ENCODE results near the gene SPEG. TPM values are rescaled to one million over a fixed set of nuclear protein-coding genes. Genes with fewer than 3 reads are reported as not detected.

The SPEG gene
- total and polyA plus RNA-seq, 2 of the 13 experiments (the other 11 are each of a cell fraction or from before 2014, with no cell fraction given), result 0.18 to 0.24 TPM

DNA sequence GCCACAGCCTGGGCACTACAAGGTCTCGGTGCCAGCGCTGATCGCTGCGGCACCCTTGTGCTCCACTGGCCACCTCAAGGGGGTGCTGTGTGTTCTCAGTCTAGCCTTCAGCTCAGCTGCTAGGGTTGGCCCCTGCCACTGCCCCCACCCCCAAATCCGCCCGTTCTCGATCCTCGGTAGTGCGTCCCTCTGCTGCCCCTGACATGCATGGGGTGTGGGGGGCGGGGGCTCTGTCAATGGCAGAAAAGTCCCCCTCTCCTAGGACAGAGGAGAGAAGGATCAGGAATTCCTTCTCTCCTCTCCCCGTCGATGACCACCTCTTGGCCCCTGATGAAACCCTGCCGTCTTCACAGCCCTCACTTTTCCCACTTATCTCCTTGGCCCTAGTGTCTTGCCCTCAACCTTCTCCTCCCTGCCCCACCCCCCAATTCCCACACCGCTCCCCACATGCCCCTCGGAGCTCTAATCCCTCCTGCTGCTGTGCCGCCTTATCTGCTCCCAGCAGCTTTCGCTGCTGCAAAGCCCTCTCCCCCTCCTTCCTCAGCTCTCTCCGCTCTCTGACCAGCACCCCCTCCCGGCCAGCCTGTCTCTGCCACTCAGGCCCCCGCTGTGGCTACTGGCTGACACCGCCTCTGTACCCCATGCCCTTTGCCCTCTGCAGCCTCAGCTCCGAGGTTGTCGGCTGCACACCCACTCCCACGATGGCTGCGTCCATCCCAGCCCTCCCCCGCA lies 75.3 kb downstream of the SPEG start (continued):
- TF ChIP-seq SPEN (CRISPR knock-in tag; IDR thresholded peaks at IDR 0.05; ENCODE audit: low read depth) (peak; percentile 42; the same call in 1 of the 2 replicates), RELA (CRISPR knock-in tag; IDR thresholded peaks at IDR 0.05) (no peak), ZNF232 (CRISPR knock-in tag; IDR thresholded peaks at IDR 0.05; ENCODE audit: borderline replicate concordance) (no peak), ZNF777 (CRISPR knock-in tag; IDR thresholded peaks at IDR 0.05) (peak; percentile 90), ZNF703 (CRISPR knock-in tag; IDR thresholded peaks at IDR 0.05; ENCODE audit: borderline replicate concordance) (no peak), PAF1 (CRISPR knock-in tag; IDR thresholded peaks at IDR 0.05) (no peak), ZNF577 (CRISPR knock-in tag; IDR thresholded peaks at IDR 0.05; ENCODE audit: borderline replicate concordance, low read depth) (no peak), ZNF550 (CRISPR knock-in tag; IDR thresholded peaks at IDR 0.05; ENCODE audit: borderline replicate concordance) (no peak), SNAI1 (CRISPR knock-in tag; IDR thresholded peaks at IDR 0.05; ENCODE audit: borderline replicate concordance) (no peak; the same call in 1 of the 2 replicates), ZZZ3 (CRISPR knock-in tag; IDR thresholded peaks at IDR 0.05; ENCODE audit: borderline replicate concordance) (0 out of 2 replicates have a peak, but pooled peaks have one; percentile 22), NKX3-1 (CRISPR knock-in tag; IDR thresholded peaks at IDR 0.05) (no peak), SMARCC2 (IDR thresholded peaks at IDR 0.05) (no peak), ZNF782 (CRISPR knock-in tag; IDR thresholded peaks at IDR 0.05; ENCODE audit: borderline replicate concordance) (0 out of 2 replicates have a peak, but pooled peaks have one; percentile 18), SP5 (CRISPR knock-in tag; IDR thresholded peaks at IDR 0.05; ENCODE audit: borderline replicate concordance, low read depth) (no peak)
- TF ChIP-seq, protein P1, sequence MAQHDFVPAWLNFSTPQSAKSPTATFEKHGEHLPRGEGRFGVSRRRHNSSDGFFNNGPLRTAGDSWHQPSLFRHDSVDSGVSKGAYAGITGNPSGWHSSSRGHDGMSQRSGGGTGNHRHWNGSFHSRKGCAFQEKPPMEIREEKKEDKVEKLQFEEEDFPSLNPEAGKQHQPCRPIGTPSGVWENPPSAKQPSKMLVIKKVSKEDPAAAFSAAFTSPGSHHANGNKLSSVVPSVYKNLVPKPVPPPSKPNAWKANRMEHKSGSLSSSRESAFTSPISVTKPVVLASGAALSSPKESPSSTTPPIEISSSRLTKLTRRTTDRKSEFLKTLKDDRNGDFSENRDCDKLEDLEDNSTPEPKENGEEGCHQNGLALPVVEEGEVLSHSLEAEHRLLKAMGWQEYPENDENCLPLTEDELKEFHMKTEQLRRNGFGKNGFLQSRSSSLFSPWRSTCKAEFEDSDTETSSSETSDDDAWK (CRISPR knock-in tag; IDR thresholded peaks at IDR 0.05), result no peak
- TF ChIP-seq, protein P2, sequence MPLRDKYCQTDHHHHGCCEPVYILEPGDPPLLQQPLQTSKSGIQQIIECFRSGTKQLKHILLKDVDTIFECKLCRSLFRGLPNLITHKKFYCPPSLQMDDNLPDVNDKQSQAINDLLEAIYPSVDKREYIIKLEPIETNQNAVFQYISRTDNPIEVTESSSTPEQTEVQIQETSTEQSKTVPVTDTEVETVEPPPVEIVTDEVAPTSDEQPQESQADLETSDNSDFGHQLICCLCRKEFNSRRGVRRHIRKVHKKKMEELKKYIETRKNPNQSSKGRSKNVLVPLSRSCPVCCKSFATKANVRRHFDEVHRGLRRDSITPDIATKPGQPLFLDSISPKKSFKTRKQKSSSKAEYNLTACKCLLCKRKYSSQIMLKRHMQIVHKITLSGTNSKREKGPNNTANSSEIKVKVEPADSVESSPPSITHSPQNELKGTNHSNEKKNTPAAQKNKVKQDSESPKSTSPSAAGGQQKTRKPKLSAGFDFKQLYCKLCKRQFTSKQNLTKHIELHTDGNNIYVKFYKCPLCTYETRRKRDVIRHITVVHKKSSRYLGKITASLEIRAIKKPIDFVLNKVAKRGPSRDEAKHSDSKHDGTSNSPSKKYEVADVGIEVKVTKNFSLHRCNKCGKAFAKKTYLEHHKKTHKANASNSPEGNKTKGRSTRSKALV (CRISPR knock-in tag; IDR thresholded peaks at IDR 0.05), result no peak
- TF ChIP-seq, protein P3, sequence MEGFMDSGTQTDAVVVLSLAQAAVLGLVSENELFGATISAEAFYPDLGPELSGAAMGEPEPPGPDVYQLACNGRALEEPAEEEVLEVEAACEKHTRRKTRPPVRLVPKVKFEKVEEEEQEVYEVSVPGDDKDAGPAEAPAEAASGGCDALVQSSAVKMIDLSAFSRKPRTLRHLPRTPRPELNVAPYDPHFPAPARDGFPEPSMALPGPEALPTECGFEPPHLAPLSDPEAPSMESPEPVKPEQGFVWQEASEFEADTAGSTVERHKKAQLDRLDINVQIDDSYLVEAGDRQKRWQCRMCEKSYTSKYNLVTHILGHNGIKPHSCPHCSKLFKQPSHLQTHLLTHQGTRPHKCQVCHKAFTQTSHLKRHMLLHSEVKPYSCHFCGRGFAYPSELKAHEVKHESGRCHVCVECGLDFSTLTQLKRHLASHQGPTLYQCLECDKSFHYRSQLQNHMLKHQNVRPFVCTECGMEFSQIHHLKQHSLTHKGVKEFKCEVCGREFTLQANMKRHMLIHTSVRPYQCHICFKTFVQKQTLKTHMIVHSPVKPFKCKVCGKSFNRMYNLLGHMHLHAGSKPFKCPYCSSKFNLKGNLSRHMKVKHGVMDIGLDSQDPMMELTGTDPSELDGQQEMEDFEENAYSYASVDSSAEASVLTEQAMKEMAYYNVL (CRISPR knock-in tag; IDR thresholded peaks at IDR 0.05; ENCODE audit: borderline replicate concordance), result 0 out of 2 replicates have a peak, but pooled peaks have one; percentile 45
- TF ChIP-seq, protein P4, sequence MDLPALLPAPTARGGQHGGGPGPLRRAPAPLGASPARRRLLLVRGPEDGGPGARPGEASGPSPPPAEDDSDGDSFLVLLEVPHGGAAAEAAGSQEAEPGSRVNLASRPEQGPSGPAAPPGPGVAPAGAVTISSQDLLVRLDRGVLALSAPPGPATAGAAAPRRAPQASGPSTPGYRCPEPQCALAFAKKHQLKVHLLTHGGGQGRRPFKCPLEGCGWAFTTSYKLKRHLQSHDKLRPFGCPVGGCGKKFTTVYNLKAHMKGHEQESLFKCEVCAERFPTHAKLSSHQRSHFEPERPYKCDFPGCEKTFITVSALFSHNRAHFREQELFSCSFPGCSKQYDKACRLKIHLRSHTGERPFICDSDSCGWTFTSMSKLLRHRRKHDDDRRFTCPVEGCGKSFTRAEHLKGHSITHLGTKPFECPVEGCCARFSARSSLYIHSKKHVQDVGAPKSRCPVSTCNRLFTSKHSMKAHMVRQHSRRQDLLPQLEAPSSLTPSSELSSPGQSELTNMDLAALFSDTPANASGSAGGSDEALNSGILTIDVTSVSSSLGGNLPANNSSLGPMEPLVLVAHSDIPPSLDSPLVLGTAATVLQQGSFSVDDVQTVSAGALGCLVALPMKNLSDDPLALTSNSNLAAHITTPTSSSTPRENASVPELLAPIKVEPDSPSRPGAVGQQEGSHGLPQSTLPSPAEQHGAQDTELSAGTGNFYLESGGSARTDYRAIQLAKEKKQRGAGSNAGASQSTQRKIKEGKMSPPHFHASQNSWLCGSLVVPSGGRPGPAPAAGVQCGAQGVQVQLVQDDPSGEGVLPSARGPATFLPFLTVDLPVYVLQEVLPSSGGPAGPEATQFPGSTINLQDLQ (CRISPR knock-in tag; IDR thresholded peaks at IDR 0.05), result peak; percentile 46; the same call in 1 of the 2 replicates
- TF ChIP-seq, protein P5, sequence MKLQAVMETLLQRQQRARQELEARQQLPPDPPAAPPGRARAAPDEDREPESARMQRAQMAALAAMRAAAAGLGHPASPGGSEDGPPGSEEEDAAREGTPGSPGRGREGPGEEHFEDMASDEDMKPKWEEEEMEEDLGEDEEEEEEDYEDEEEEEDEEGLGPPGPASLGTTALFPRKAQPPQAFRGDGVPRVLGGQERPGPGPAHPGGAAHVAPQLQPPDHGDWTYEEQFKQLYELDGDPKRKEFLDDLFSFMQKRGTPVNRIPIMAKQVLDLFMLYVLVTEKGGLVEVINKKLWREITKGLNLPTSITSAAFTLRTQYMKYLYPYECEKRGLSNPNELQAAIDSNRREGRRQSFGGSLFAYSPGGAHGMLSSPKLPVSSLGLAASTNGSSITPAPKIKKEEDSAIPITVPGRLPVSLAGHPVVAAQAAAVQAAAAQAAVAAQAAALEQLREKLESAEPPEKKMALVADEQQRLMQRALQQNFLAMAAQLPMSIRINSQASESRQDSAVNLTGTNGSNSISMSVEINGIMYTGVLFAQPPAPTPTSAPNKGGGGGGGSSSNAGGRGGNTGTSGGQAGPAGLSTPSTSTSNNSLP (IDR thresholded peaks at IDR 0.05; ENCODE audit: low read depth, low read length), result no peak
